ENCODE results near the gene GGA1.
"Not testable (repeated sequence)": the region's sequence is repeated elsewhere in the genome, so short reads cannot be mapped to it uniquely, and the experiment has no call there.

The GGA1 gene

DNA sequence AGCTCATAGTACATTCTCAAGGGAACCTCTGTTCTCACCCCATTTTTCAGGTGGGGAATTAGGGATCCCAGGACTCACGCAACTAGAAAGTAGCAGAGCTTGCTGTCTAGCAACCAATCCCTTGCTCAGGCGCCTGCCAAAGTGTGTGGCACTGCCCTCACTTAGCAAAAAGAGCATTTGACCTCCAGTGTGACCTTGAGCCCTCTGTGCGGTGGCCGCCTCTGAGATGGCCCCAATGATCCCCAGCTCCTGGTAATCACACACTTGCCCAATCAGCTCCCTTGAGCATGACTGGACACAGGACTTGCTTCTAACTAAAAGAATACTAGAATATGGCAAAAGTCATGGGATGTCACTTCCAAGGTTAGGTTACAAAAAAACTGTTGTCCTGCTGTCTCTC, 26.1 kb upstream of the GGA1 start:
- Histone ChIP-seq H3F3A (ENCODE audit: insufficient read depth, low read length) (no peaks in the 10 kb centered on the region), H3K36me3 (ENCODE audit: insufficient read depth, low read length) (no peaks in the 10 kb centered on the region), H3K9me3 (ENCODE audit: low read length) (no peaks in the 10 kb centered on the region), H3K27me3 (ENCODE audit: insufficient read depth, low read length) (peaks cover 4% of the 10 kb centered on the region; the same call in 1 of the 2 replicates), H3K4me3 (ENCODE audit: low read depth, low read length, poor library complexity, severe bottlenecking) (no peak overlapping the region), H3K79me2 (ENCODE audit: insufficient read depth, low read length) (no peaks in the 10 kb centered on the region), H3K27ac (ENCODE audit: low read depth, low read length, poor library complexity, severe bottlenecking) (no peak overlapping the region), H2AFZ (ENCODE audit: low read length) (no peak overlapping the region), H3K9ac (ENCODE audit: low read length) (no peak overlapping the region), H4K20me1 (ENCODE audit: insufficient read depth, low read length) (no peaks in the 10 kb centered on the region), H3K4me2 (ENCODE audit: low read length) (no peak overlapping the region), H3K4me1 (ENCODE audit: insufficient read depth, low read length, severe bottlenecking) (no peaks in the 10 kb centered on the region), H3K9me2 (ENCODE audit: low read depth, low read length) (no peaks in the 10 kb centered on the region)
- no peak for TF ChIP-seq EZH2 (IDR thresholded peaks at IDR 0.05; ENCODE audit: borderline replicate concordance, low read length)
- TF ChIP-seq, protein P1, sequence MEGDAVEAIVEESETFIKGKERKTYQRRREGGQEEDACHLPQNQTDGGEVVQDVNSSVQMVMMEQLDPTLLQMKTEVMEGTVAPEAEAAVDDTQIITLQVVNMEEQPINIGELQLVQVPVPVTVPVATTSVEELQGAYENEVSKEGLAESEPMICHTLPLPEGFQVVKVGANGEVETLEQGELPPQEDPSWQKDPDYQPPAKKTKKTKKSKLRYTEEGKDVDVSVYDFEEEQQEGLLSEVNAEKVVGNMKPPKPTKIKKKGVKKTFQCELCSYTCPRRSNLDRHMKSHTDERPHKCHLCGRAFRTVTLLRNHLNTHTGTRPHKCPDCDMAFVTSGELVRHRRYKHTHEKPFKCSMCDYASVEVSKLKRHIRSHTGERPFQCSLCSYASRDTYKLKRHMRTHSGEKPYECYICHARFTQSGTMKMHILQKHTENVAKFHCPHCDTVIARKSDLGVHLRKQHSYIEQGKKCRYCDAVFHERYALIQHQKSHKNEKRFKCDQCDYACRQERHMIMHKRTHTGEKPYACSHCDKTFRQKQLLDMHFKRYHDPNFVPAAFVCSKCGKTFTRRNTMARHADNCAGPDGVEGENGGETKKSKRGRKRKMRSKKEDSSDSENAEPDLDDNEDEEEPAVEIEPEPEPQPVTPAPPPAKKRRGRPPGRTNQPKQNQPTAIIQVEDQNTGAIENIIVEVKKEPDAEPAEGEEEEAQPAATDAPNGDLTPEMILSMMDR (IDR thresholded peaks at IDR 0.05; ENCODE audit: low read length), result no peak

DNA sequence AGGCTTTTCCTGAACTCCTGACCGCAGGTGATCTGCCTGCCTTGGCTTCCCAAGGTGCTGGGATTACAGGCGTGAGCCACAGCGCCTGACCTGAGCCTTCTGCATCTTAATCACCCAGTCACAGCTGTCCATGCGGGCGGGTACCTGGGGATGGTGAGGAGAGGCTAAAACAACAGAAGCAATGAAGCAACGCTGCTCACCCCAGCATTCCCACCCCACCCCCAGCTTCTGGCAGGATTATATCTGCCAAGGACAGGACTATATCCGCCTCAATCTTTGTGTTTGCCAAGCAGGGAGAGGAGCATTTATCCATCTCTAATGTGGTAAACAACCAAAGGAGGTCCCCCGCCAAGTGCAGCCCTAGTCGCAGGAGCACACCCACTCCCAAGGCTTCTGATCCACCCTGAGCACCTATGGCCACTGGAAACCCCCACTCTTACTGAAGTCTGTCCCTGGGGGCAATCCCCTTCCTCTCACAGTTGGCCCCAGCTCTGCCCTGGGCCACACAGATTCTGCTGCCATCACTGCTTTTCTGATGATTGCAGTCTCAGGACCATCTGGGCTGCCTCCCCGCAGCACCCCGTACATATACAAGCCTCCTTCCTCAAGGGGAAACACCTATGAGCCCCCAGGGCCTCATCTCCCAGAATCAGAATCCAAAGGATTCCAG, 20.0 kb upstream of the GGA1 start:
- Histone ChIP-seq H3F3A (ENCODE audit: insufficient read depth, low read length) (no peaks in the 10 kb centered on the region), H4K20me1 (ENCODE audit: insufficient read depth, low read length) (no peaks in the 10 kb centered on the region), H3K4me2 (ENCODE audit: low read length) (no peak overlapping the region), H3K9ac (ENCODE audit: low read length) (no peak overlapping the region), H3K27me3 (ENCODE audit: insufficient read depth, low read length) (peaks cover 8% of the 10 kb centered on the region; the same call in 1 of the 2 replicates), H3K27ac (ENCODE audit: low read depth, low read length, poor library complexity, severe bottlenecking) (no peak overlapping the region), H3K79me2 (ENCODE audit: insufficient read depth, low read length) (no peaks in the 10 kb centered on the region), H2AFZ (ENCODE audit: low read length) (no peak overlapping the region), H3K9me3 (ENCODE audit: low read length) (no peaks in the 10 kb centered on the region), H3K4me1 (ENCODE audit: insufficient read depth, low read length, severe bottlenecking) (peaks cover 4% of the 10 kb centered on the region), H3K36me3 (ENCODE audit: insufficient read depth, low read length) (no peaks in the 10 kb centered on the region), H3K9me2 (ENCODE audit: low read depth, low read length) (no peaks in the 10 kb centered on the region), H3K4me3 (ENCODE audit: low read depth, low read length, poor library complexity, severe bottlenecking) (no peak overlapping the region)
- TF ChIP-seq, protein P1 (IDR thresholded peaks at IDR 0.05; ENCODE audit: low read length), result no peak
- TF ChIP-seq EZH2 (IDR thresholded peaks at IDR 0.05; ENCODE audit: borderline replicate concordance, low read length), result no peak

DNA sequence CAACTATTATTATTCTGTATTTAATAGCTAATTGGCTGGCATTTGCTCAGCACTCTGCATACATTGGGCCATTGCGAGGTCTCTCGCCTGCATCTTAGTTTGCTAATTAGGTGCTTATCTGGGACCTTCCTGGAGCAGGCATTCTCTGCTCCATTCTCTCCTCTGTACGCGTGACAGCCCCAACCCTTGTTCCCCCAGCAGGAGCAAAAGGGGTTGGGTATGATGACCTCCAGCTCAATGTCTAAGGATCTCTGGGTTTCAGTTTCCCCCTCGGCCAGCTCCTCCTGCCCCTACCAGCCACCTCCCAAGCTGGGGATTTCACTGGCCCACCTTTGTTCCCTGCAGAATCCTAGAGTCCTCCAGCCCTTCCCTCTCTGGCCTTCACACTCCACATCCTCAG, 19.0 kb upstream of the GGA1 start:
- Histone ChIP-seq H3K36me3 (ENCODE audit: insufficient read depth, low read length) (no peaks in the 10 kb centered on the region), H3K9ac (ENCODE audit: low read length) (no peak overlapping the region), H3K27ac (ENCODE audit: low read depth, low read length, poor library complexity, severe bottlenecking) (no peak overlapping the region), H3K79me2 (ENCODE audit: insufficient read depth, low read length) (no peaks in the 10 kb centered on the region), H3K4me2 (ENCODE audit: low read length) (no peak overlapping the region), H3K4me1 (ENCODE audit: insufficient read depth, low read length, severe bottlenecking) (peaks cover 4% of the 10 kb centered on the region), H3K9me2 (ENCODE audit: low read depth, low read length) (no peaks in the 10 kb centered on the region), H3K4me3 (ENCODE audit: low read depth, low read length, poor library complexity, severe bottlenecking) (no peak overlapping the region), H2AFZ (ENCODE audit: low read length) (no peak overlapping the region), H3K27me3 (ENCODE audit: insufficient read depth, low read length) (peaks cover 8% of the 10 kb centered on the region; the same call in 1 of the 2 replicates), H3F3A (ENCODE audit: insufficient read depth, low read length) (no peaks in the 10 kb centered on the region), H3K9me3 (ENCODE audit: low read length) (no peaks in the 10 kb centered on the region), H4K20me1 (ENCODE audit: insufficient read depth, low read length) (no peaks in the 10 kb centered on the region)
- no peak for TF ChIP-seq EZH2 (IDR thresholded peaks at IDR 0.05; ENCODE audit: borderline replicate concordance, low read length)
- TF ChIP-seq, protein P1 (IDR thresholded peaks at IDR 0.05; ENCODE audit: low read length), result no peak

DNA sequence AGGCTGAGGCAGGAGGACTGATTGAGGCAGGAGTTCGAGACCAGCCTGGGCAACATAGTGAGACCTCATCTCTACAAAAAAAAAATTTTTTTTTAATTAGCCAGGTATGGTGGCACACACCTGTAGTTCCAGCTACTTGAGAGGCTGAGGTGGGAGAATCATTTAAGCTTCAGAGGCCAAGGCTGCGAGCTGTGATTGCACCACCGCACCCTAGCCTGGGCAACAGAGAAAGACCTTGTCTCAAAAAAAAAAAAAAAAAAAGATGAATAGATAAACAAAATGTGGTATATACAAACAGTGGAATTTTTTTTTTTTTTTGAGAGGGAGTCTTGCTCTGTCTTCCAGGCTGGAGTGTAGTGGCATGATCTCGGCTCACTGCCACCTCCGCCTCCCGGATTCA, 17.6 kb upstream of the GGA1 start:
- H3K36me3 ChIP-seq (ENCODE audit: insufficient read depth, low read length); H3K9me3 ChIP-seq (ENCODE audit: low read length); H2AFZ ChIP-seq (ENCODE audit: low read length); H3K4me2 ChIP-seq (ENCODE audit: low read length); H3K9ac ChIP-seq (ENCODE audit: low read length); H3F3A ChIP-seq (ENCODE audit: insufficient read depth, low read length); H3K9me2 ChIP-seq (ENCODE audit: low read depth, low read length); H3K4me1 ChIP-seq (ENCODE audit: insufficient read depth, low read length, severe bottlenecking); H3K27me3 ChIP-seq (ENCODE audit: insufficient read depth, low read length); H4K20me1 ChIP-seq (ENCODE audit: insufficient read depth, low read length); H3K27ac ChIP-seq (ENCODE audit: low read depth, low read length, poor library complexity, severe bottlenecking); H3K4me3 ChIP-seq (ENCODE audit: low read depth, low read length, poor library complexity, severe bottlenecking); H3K79me2 ChIP-seq (ENCODE audit: insufficient read depth, low read length): not testable (repeated sequence)

Measured in OCI-LY1 (cell line).